ENCODE data around the gene SCAMP2. TPM values are rescaled to one million over a fixed set of nuclear protein-coding genes. Genes with fewer than 3 reads are reported as not detected.
A peak's percentile ranks its signal among the peaks of the same experiment; 100 is the strongest.

SCAMP2 gene
- total RNA-seq, 1 experiment from 2014 or later = 50.2 TPM

- no peaks in the 10 kb centered on the region for H3K27me3 ChIP-seq (ENCODE audit: insufficient read depth, low read length)
- peak overlapping the region; percentile 54 for H3K9ac ChIP-seq (ENCODE audit: extremely low read depth, insufficient read length, low read length)
- Mint-ChIP-seq H3K27ac (peak overlapping the region; percentile 57 to 96 (median 73); a peak in 6 of 7 replicates), H3K9me3 (peaks cover 0 to 5% of the 10 kb centered on the region in 2 experiments; a peak in 1 of 5 replicates), H3K27me3 (ENCODE audit: low read depth) (no peaks in the 10 kb centered on the region), H3K4me3 (peak overlapping the region; percentile 93 to 98), H3K36me3 (ENCODE audit: insufficient read depth in 1 of 3, low read depth in 3 of 3) (peaks cover 29 to 51% (median 48%) of the 10 kb centered on the region in 3 experiments), H3K4me1 (peaks cover 19 to 20% of the 10 kb centered on the region in 2 experiments)
- no peak overlapping the region for H3K18ac ChIP-seq (ENCODE audit: insufficient read length, low read depth, low read length)
- H4K91ac ChIP-seq (ENCODE audit: insufficient read length, low read depth, low read length) = no peak overlapping the region
- peak overlapping the region; percentile 68 for H3K14ac ChIP-seq (ENCODE audit: insufficient read depth, low read length)
- peak overlapping the region; percentile 77 for H3K4me2 ChIP-seq (ENCODE audit: insufficient read depth, insufficient read length, low read length)
- no peak overlapping the region for H2BK12ac ChIP-seq (ENCODE audit: insufficient read length, low read depth, low read length)
- H4K8ac ChIP-seq (replicated peaks; ENCODE audit: insufficient read length, low read depth, low read length) = no peak overlapping the region
- H2BK15ac ChIP-seq (ENCODE audit: low read depth, low read length) = no peak overlapping the region
- no peaks in the 10 kb centered on the region for H4K20me1 ChIP-seq (ENCODE audit: control insufficient read depth, insufficient read depth, insufficient read length)
- DNase-seq = peak; percentile 40
- peaks cover 9% of the 10 kb centered on the region for H3K23me2 ChIP-seq (ENCODE audit: insufficient read length, low read depth, low read length, poor library complexity, severe bottlenecking)
- no peak overlapping the region for H3T11ph ChIP-seq (ENCODE audit: low read length)
- no peak overlapping the region for H2BK5ac ChIP-seq (ENCODE audit: insufficient read length, low read length)
- H3K27ac ChIP-seq (ENCODE audit: insufficient read length, low read depth, low read length) = no peak overlapping the region
- no peaks in the 10 kb centered on the region for H3K4me1 ChIP-seq (ENCODE audit: insufficient read depth, low read length)
- no peak overlapping the region for H2AFZ ChIP-seq (ENCODE audit: low read length)
- H3K56ac ChIP-seq (ENCODE audit: insufficient read length, low read depth, low read length) = no peak overlapping the region
- no peak overlapping the region for H2BK20ac ChIP-seq (ENCODE audit: low read depth, low read length, poor library complexity, severe bottlenecking)
- no CpG with 5 or more reads among the region's 20 CpGs for WGBS (ENCODE audit: extremely low coverage, insufficient read length, low lambda C conversion rate)
- no peaks in the 10 kb centered on the region for H3K79me2 ChIP-seq (ENCODE audit: insufficient read depth, low read length)
- H4K5ac ChIP-seq (ENCODE audit: insufficient read length, low read depth, low read length) = no peak overlapping the region
- no peak overlapping the region for H2AK5ac ChIP-seq (ENCODE audit: insufficient read length, low read length)
- TF ChIP-seq CTCF (conservative IDR thresholded peaks at IDR 0.05) = no peak
- H3K9me3 ChIP-seq (ENCODE audit: control insufficient read depth, low read depth, low read length) = no peaks in the 10 kb centered on the region
- no peak overlapping the region for H3K4ac ChIP-seq (ENCODE audit: low read depth, low read length)
- no peak overlapping the region for H2BK120ac ChIP-seq (ENCODE audit: low read depth, low read length, poor library complexity, severe bottlenecking)
- no peak overlapping the region for H3K23ac ChIP-seq (ENCODE audit: insufficient read length, low read depth, low read length)
- H3K79me1 ChIP-seq (ENCODE audit: insufficient read depth, low read depth, low read length, poor library complexity, severe bottlenecking) = no peaks in the 10 kb centered on the region
Measured at GRCh38 chr15:74906067-74906449, 32.9 kb upstream of the SCAMP2 start.
